ENCODE measurements around the gene ZNF212. TPM values are rescaled to one million over a fixed set of nuclear protein-coding genes. Genes with fewer than 3 reads are reported as not detected.
"Not testable (repeated sequence)": the region's sequence is repeated elsewhere in the genome, so short reads cannot be mapped to it uniquely, and the experiment has no call there.

The ZNF212 gene
- total RNA-seq, 3 donors from 2014 or later: 4.3 to 12.4 (median 9.8) TPM

GRCh38 chr7:149232362-149232761 lies 7.1 kb upstream of the ZNF212 start:
- no peaks in the 10 kb centered on the region for H3K27me3 ChIP-seq
- TF ChIP-seq POLR2A (IDR thresholded peaks at IDR 0.05) (no peak), POLR2AphosphoS5 (IDR thresholded peaks at IDR 0.05) (no peak), CTCF (IDR thresholded peaks at IDR 0.05) (no peak)
- no peak overlapping the region for H3K27ac ChIP-seq
- no peak for DNase-seq (ENCODE audit: low spot score in 2 of 2)
- H3K9me3 ChIP-seq: no peaks in the 10 kb centered on the region
- no peaks in the 10 kb centered on the region for H3K36me3 ChIP-seq
- H3K4me1 ChIP-seq: no peaks in the 10 kb centered on the region
- H3K4me3 ChIP-seq: no peak overlapping the region
- intact Hi-C loops (cut with DNase I; ENCODE audit: low total_unique reads): no loop called here

- DNase-seq (ENCODE audit: low spot score in 2 of 2); H3K4me1 ChIP-seq; H3K4me3 ChIP-seq; H3K9me3 ChIP-seq; H3K27me3 ChIP-seq; H3K36me3 ChIP-seq; H3K27ac ChIP-seq; intact Hi-C loops (cut with DNase I; ENCODE audit: low total_unique reads): not testable (repeated sequence)
Measured at GRCh38 chr7:149233655-149234204, 5.7 kb upstream of the ZNF212 start.

GRCh38 chr7:149237502-149237901 lies 1.9 kb upstream of the ZNF212 start:
- TF ChIP-seq POLR2A (IDR thresholded peaks at IDR 0.05) (no peak), POLR2AphosphoS5 (IDR thresholded peaks at IDR 0.05) (no peak), CTCF (IDR thresholded peaks at IDR 0.05) (no peak)
- Histone ChIP-seq H3K36me3 (no peaks in the 10 kb centered on the region), H3K27ac (no peak overlapping the region), H3K9me3 (peaks cover 0 to under 1% of the 10 kb centered on the region in 2 donors), H3K4me1 (peaks cover 0 to 10% of the 10 kb centered on the region in 2 donors), H3K4me3 (no peak overlapping the region), H3K27me3 (no peaks in the 10 kb centered on the region)
- DNase-seq (ENCODE audit: low spot score in 2 of 2): no peak
- intact Hi-C loops (cut with DNase I; ENCODE audit: low total_unique reads): no loop called here

- H3K4me1 ChIP-seq: peaks cover 0 to 10% of the 10 kb centered on the region in 2 donors
- no peak for DNase-seq (ENCODE audit: low spot score in 2 of 2)
- H3K4me3 ChIP-seq: no peak overlapping the region
- no peak for TF ChIP-seq POLR2A (IDR thresholded peaks at IDR 0.05)
- TF ChIP-seq CTCF (IDR thresholded peaks at IDR 0.05): no peak
- no peak for TF ChIP-seq POLR2AphosphoS5 (IDR thresholded peaks at IDR 0.05)
- intact Hi-C loops (cut with DNase I; ENCODE audit: low total_unique reads): no loop called here
- H3K36me3 ChIP-seq: no peaks in the 10 kb centered on the region
- H3K27ac ChIP-seq: no peak overlapping the region
- no peaks in the 10 kb centered on the region for H3K27me3 ChIP-seq
- peaks cover 0 to 6% of the 10 kb centered on the region in 2 donors for H3K9me3 ChIP-seq
Measured at GRCh38 chr7:149238051-149238450, 1.4 kb upstream of the ZNF212 start.

GRCh38 chr7:149240637-149241036 lies 1.2 kb downstream of the ZNF212 start:
- H3K27ac ChIP-seq: no peak overlapping the region
- intact Hi-C loops (cut with DNase I; ENCODE audit: low total_unique reads): no loop called here
- no peak for TF ChIP-seq POLR2A (IDR thresholded peaks at IDR 0.05)
- no peak for TF ChIP-seq CTCF (IDR thresholded peaks at IDR 0.05)
- no peak for TF ChIP-seq POLR2AphosphoS5 (IDR thresholded peaks at IDR 0.05)

GRCh38 chr7:149241696-149242095 lies 2.2 kb downstream of the ZNF212 start:
- Histone ChIP-seq H3K4me1 (peaks cover 0 to 10% of the 10 kb centered on the region in 2 donors), H3K27me3 (no peaks in the 10 kb centered on the region), H3K9me3 (peaks cover 0 to 6% of the 10 kb centered on the region in 2 donors), H3K4me3 (no peak overlapping the region), H3K27ac (no peak overlapping the region), H3K36me3 (no peaks in the 10 kb centered on the region)
- DNase-seq (ENCODE audit: low spot score in 2 of 2): no peak
- intact Hi-C loops (cut with DNase I; ENCODE audit: low total_unique reads): no loop called here
- TF ChIP-seq POLR2AphosphoS5 (IDR thresholded peaks at IDR 0.05) (no peak), CTCF (IDR thresholded peaks at IDR 0.05) (no peak), POLR2A (IDR thresholded peaks at IDR 0.05) (no peak)

More at GRCh38 chr7:149240637-149241036, 1.2 kb downstream of the ZNF212 start:
- Histone ChIP-seq H3K4me1 (peaks cover 0 to 10% of the 10 kb centered on the region in 2 donors), H3K27me3 (no peaks in the 10 kb centered on the region), H3K36me3 (no peaks in the 10 kb centered on the region), H3K4me3 (peak overlapping the region; percentile 93 to 99 (median 98)), H3K9me3 (peaks cover 0 to 6% of the 10 kb centered on the region in 2 donors)
- DNase-seq (ENCODE audit: low spot score in 2 of 2): no peak

Measured in breast epithelium (tissue), 4 donors.